HG03520 (cell line): Measurements from ENCODE around the gene TMED9.

Experiments used
- ATAC-seq: cut with Tn5 transposase; IDR thresholded peaks from one replicate; pipeline ENCODE4 v1.9.1; 2021; ENCODE audit warnings: mild to moderate bottlenecking, moderate library complexity; ENCODE audit not compliant: unreplicated experiment

Gene TMED9

DNA sequence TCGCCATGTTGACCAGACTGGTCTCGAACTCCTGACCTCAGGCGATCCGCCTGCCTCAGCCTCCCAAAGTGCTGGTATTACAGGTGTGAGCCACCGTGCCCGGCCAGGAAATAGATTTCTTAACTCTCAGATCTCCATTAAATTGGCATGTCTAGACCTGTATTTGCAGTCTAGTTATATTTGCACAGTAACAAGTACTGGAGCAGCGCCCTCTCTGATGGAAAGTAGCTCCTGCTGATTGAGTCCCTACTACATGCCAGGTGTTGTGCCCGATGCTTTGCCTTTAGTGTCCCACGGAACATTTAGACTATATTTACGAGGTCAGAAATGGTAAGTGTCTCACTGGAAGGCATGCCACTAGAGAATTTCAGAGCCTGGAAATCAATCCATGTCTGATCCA lies 15.8 kb upstream of the TMED9 start:
- ATAC-seq, result no peak

DNA sequence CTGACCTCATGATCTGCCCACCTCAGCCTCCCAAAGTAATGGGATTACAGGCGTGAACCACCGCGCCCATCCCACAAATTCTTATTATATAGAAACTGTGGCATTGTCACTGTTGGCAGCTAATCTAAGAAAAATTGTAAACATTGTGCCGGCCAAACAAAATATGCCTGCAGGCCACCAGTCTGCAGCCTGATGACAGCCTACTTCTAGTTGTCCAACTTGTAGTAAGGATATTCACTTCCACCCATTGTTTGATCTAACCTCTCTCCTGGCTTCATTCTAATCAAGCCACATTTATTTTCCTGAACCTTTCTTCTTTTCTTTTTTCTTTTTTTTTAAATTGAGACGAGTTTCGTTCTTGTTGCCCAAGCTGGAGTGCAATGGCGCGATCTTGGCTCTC lies 13.7 kb upstream of the TMED9 start:
- no peak for ATAC-seq

DNA sequence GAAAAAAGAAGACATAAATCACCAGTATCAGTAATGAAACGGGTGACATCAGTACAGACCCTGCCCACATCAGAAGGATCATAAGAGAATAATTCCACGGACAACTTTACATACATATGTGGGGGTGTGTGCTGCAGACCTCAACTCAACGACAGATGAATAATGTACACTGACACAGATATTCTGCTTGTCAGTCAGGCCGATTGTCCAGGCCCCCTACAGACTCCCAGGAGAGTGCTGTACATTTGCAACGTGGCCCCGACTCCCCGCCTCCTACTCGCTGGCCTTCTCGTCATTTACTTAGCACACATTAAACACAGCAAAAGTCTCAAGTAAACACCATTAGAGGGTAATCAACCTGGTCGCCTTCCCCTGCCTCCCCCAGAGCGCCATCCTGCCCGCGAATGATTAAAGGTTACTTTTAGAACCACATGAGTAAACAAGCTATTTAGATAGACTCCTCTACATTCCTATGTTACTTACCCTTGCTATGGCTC lies 3.5 kb upstream of the TMED9 start:
- ATAC-seq, result no peak

DNA sequence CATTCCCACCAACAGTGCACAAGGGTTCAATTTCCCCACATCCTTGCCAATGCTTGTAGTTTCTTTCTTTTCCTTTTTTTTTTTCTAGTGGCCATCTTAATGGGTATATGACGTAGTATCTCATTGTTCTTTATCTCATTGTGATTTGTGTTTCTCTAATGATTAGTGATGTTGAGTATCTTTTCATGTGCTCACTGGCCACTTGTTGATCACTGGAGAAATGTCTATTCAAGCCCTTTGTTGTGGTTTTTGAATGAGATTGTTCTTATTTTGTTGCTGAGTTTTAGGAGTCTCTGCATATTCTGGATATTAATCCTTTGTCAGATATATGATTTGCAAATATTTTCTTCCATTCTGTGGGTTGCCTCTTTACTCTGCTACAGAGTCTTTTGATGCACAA lies 1.6 kb upstream of the TMED9 start:
- ATAC-seq, result no peak

DNA sequence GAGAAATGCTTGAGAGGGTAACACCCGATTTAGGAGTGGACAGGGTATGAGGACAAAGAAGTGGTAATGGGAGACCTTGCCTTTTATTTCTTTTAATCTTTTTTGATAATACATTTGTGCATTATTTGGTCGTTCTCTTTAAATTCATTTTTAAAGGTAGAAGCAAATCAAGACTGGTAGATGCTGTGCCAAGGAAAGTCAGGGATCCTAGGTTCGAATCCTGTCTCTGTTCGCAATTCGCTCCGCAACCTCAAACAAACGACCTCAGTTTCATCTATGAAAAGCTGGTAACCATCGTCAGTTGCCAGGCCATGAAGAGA lies 353 bp upstream of the TMED9 start:
- no peak for ATAC-seq

DNA sequence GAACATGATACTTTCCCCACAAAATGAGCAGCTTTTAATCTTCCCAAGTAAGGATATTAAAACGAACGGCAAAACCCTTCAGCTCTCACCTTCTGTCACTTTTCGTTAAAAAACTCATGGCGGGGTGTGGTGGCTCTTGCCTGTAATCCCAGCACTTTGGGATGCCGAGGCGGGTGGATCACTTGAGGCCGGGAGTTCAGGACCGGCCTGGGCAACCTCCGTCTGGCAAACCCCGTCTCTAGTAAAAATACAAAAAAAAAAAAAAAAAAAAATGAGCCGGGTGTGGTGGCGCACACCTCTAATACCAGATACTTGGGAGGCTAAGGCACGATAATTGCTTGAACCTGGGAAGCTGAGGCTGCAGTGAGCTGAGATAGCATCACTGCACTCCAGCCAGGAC lies 902 bp downstream of the TMED9 start:
- no peak for ATAC-seq

DNA sequence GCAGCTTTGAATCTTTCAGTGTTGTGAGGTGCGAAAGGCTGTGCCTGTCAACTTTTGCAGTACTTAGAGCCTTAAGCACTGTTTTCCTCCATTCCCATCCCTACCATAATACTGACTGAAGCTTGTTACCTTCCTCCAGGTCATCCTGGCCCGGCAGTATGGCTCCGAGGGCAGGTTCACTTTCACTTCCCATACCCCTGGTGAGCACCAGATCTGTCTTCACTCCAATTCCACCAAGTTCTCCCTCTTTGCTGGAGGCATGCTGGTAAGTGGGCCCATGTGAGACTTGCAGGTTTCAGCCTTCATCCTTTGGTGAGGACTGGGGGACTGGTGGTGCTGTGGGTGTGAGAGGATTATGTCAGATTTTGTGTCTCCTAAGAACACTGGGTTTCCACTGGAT lies 1.5 kb downstream of the TMED9 start:
- no peak for ATAC-seq

DNA sequence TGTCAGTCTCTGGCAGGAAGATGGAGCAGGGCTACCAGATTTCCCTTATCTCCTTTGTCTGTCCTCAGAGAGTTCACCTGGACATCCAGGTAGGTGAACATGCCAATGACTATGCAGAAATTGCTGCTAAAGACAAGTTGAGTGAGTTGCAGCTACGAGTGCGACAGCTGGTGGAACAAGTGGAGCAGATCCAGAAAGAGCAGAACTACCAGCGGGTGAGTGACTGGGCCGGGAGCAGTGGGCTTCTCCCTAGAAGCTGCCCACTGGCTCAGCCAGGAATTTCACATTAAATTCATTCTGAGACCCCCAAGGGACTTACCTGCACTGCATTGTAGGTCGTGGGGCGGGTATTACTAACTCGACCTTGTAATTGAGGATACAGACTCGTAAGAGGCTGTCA lies 2.1 kb downstream of the TMED9 start:
- ATAC-seq, result no peak

DNA sequence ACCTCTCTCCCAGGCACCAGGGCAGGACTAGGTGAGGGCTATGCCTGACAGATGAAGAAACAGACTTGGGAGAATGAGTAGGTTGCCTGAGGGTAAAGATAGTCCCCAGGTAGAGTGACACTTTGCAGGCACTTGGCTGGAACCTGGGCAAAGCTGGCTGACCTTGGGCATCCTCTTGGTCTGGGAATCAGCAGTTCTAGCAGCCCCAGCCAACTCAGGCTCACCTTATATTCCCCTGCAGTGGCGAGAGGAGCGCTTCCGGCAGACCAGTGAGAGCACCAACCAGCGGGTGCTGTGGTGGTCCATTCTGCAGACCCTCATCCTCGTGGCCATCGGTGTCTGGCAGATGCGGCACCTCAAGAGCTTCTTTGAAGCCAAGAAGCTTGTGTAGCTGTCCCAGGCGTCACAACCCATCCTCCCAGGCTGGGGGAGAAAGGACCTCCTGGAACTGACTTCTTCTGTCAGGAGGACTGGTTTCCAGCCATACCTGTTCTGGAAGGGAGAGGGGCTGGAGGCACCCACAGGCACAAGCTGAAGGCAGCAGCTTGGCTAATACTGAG lies 3.1 kb downstream of the TMED9 start:
- no peak for ATAC-seq

DNA sequence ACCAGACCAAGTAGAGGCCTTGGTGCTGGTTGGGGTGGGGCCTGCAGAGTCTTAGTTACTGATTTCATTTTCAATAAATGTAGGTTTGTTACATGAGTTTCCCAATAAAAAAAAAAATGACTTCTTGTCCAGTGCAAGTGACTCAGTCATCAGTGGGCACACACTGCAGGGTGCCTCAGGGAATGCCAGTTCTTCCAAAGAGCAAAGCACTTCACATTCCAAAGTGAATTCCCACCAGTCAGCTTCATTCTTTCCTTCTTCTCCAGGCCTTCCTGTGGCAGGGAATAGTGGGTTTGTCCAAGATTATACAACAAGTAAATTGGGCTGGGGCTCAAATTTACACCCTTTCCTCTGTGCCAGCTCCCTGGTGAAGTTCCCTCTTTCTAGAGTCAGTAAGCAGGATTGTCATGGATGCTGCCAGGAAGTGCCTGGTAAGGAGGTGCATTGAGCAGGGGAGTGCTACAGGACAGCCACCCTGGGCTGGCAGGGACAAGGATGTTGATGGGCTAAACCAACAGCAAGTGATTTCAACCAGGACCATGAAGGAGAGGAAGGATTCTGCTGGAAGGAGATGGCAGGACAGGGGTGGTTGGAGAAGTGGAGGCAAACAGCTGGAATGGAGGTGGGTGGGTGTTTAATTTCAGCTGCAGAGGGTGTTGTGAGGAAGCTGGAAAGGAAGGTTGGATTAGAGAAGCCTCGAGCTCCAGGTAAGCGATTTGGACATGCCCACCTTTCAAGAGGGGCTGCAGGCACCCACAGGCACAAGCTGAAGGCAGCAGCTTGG lies 4.2 kb downstream of the TMED9 start:
- ATAC-seq, result no peak

DNA sequence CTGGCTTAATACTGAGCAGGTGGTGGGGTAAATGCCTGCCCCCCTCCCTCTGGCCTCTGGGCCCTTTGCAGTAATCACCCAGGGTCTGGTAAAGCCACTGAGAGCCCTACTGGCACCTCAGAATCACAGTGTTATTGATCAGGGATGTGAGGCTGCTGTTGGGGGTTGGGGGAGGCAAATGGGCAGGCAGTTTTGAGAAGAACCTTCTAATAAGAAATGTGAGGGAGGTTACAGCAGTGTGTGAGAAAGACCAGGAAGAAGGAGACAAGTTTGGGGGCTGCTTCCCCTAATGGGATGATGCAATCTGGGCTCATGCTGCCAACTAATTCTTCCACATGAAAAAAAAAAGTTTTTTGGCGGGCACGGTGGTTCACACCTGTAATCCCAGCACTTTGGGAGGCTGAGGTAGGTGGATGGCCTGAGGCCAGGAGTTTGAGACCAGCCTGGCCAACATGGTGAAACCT lies 4.8 kb downstream of the TMED9 start:
- ATAC-seq, result no peak

DNA sequence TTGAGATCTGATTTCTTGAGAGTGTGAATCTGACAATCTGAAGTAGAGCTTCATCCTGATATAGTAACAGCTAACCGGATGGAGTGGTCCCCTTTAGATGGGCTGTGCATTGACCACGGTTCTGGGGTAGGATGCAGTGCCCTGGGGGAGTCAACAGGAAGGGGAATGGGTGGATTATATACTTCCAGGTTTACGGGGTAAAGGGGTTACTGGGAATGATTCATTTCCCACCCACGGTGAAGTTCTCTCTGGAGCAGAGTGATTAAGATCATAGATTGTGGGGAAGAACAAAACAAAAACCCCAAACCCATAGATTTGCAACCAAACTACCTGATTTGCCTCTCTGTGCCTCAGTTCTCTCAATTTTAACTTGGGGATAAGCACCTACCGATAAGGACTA lies 6.5 kb downstream of the TMED9 start:
- no peak for ATAC-seq

DNA sequence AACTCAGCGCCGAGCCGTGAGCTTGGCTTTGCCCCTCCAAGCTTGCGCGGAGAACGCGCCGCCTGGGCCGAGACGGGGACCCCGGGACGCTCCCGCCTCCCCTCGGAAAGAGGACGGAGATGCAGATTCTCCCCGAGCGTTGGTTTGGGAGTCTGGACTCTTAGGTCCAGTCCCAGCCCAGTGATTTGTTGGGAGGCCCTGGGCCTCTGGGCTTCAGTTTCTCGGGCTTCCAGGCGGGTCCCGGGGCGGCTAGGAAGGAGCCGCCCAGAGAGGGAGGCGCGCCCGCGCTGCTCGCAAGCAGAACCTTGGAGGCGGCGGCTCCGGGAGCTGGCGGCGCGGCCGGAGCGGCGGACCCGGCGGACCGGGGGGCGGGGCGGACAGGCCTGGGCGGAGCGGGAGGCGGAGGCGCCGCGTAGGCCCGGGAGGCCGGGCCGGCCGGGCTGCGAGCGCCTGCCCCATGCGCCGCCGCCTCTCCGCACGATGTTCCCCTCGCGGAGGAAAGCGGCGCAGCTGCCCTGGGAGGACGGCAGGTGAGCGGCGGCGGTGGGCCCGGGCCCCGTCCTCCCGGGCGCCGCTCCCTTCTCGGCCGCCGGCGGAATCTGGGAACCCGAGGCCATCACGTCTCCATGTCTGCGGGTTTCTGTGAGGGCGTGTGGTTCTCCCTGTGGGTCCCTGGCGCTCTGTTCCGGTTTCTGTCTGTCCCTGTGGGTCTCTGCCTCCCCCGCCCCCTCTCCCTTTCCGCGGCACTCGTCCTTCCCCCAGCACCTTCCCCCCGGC lies 7.9 kb downstream of the TMED9 start, which contains the start of gene B4GALT7:
Gene B4GALT7 (plus strand): TSS at position 402 of the 777 bp plus-strand sequence. CDS start 79 bp downstream, at position 481.
- peak; percentile 81 for ATAC-seq

DNA sequence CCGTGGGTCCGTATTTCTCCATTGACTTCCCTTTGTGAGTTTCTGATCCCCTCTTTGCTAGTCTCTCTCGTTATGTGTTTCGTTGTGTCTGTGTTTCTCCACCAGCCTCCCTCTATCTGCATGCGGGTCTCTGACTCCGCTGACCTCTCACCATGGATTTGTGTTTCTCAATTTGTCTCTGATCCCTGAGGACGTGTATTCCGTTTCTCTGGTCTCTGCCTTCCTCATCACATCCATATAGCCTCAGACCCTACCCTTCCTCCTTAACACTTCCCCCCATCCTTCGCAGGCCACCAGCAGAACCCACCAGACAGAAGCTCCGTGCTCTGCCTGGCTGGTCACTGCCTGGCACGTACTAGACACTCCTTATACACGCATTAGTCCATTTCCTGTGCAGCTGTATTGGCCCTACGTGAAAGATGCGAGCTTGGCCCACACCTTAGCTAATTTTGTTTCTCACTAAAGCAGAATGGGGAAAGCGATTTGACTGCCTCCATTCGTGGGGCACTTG lies 8.6 kb downstream of the TMED9 start:
- ATAC-seq, result peak; percentile 7

DNA sequence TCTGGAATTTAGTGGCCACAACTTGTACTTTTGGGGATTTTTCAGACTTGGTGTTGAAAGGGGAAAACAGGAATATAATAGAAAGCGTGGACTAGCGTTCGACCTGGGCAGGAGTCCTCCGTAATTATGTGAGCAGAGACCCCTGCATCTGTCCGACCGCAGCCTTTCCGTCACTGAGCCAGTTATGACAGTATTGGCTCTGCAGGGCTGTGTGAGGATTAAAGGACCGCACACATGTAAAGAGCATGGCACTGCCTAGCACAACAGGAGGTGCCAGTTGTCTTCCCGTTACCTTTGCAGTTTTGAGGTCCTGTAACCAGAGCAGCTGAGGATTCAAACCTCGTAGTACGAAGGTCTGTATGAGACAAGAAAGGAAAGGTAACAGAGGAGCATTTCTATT lies 9.1 kb downstream of the TMED9 start:
- ATAC-seq, result no peak

DNA sequence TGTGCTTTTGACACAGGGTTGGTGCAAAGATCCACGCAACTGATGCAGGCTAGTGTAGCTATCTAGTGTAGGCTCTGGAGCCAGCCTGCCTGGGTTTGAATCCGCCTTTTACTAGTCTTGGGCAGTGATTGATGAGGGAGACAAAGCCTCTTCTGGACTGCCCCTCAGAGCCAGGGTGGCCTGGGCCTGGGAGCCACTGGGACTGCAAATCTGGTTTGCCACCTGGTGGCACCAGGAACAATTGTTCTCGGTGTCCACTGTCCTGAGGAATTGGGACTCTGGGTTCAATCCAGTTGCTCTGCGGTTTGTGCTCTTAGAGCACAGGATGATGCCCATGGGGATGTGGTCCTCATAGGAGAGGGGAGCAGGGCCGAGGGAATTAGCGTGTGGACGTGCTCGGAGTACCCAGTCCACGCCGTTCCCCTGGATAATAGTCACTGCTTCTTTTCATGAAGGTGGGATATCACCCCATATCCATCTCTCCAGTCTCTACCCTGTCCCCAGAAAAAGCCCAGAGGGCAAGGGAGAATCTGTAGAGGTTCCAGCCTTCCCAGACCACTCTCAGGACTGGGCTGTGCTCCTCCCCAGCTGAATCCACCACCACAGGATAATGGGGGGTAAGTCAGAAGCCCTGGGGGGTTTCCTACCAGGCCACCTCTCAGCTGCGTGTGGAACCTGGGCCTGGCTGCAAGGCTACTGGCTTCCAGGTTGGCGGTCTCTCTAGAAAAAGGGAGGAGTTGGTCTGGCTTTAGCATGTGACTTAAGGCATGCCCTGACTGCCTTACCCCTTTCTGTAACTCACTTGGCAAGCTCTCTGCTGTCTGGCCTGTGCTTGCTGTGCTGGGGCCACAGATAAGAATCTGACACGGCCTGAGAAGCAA lies 9.8 kb downstream of the TMED9 start:
- ATAC-seq, result no peak

DNA sequence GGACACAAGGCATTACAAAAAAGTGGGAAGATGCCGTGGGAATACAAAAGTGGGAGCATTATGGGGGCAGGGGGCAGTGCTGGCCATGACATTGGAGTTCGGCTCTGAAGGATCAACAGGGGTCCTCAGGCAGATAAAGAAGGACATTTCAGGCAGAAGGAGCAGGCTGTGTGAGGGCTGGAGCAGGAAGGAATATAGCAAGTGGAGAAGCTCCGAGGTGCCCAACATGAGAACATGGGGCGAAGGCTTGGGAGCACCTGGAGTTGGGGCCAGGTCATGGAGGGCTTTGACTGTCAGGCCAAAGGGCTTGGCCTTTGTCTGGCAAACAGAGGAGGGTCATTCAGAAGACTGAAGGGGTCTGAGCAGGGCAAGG lies 10.4 kb downstream of the TMED9 start:
- no peak for ATAC-seq

DNA sequence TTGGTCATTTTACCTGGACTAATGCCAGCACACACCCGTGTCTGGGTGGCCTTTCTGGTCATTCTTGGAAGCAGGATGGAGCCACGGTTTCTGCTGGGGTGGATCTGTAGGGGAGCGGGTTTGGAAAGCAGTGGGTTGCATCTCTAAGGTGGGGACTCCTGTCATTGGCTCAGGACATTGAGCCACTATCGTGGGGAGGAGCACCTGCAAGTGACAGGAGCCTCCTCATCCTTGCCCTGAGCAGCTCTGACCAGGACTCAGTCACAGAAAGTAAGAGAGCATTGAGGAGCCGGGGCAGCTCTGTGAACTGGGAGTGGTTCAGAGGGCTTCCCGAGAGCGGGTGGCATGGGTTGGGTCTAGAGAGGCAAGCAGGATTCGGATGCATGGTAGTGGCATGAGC lies 11.6 kb downstream of the TMED9 start:
- no peak for ATAC-seq

DNA sequence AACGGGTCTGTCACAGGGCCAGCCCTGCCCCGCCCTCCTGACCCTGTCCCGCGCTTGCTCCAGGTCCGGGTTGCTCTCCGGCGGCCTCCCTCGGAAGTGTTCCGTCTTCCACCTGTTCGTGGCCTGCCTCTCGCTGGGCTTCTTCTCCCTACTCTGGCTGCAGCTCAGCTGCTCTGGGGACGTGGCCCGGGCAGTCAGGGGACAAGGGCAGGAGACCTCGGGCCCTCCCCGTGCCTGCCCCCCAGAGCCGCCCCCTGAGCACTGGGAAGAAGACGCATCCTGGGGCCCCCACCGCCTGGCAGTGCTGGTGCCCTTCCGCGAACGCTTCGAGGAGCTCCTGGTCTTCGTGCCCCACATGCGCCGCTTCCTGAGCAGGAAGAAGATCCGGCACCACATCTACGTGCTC lies 12.1 kb downstream of the TMED9 start:
- no peak for ATAC-seq

DNA sequence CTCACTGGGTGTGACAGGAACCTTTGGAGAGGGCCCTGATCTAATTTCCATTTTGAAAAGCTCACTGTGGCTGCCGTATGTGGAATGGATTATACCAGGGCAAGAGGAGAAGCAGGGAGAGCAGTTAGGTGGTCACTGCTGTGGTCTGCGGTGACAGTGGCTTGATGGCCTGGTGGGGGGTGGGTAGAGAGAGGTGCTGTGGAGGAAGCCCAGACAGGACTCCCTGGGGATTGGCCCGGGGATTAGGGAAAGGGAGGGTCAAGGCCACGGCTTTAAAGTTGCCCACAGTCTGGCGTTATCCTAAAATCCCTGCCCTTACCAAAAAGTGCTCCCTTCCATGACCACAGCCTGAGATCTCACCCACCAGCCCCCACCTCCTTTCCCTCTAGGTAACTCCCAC lies 12.7 kb downstream of the TMED9 start:
- no peak for ATAC-seq

DNA sequence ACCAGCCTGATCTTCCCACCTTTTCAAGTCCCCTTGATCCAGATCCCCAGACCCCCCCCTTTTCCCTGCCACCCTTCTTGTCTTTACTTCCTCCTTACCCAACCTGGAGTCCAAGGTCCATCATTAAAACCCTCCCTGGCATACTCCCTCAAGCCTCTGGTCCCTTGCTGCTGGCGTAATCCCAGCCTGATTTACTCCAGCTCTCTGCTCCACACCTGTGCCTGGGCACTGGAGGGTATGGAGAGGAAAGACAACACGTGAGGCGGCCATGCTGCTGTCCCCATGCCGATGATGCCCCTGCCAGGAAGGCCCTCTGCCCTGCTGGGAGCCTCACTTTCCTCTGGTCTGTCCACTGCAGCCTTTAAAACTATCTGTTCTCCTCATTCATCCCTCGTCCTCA lies 13.1 kb downstream of the TMED9 start:
- ATAC-seq, result no peak
